RWPE1 (cell line): ENCODE data around the gene PROSER3.

Source experiments
- CTCF ChIA-PET: fragments of 350-600 bp; sonication (Branson Sonifier 250); formaldehyde crosslinking; extraction: SDS; loops from one replicate; lab custom pipeline; 2021; lab: Yijun Ruan, JAX
- POLR2A ChIA-PET: fragments of 400-600 bp; formaldehyde crosslinking; extraction: SDS; loops from one replicate; lab custom pipeline; 2020; ENCODE audit warnings: antibody characterized with exemption; ENCODE audit not compliant: low non-redundant PET; lab: Yijun Ruan, JAX
- DNase-seq: peaks from one replicate; pipeline ENCODE4 v3.0.0; 2012; ENCODE audit warnings: low spot score
- H3K27ac ChIP-seq: fragments of 450-650 bp; 2 replicates; pipeline ENCODE4 v1.5.1; 2017
- CTCF ChIP-seq: fragments of 450-650 bp; conservative IDR thresholded peaks from 2 replicates; pipeline ENCODE4 v1.5.1; 2017; ENCODE audit warnings: low read depth, mild to moderate bottlenecking

Gene PROSER3

GRCh38 chr19:35755550-35756376 lies 2.2 kb upstream of the PROSER3 start:
- CTCF ChIA-PET = no interaction called here
- TF ChIP-seq CTCF = no peak

GRCh38 chr19:35756377-35757230 lies 1.4 kb upstream of the PROSER3 start, which contains the start of gene HSPB6:
TSS of gene HSPB6 (minus strand) at chr19:35757029. CDS start at chr19:35757008, 21 bp downstream.
- ChIA-PET CTCF (no interaction called here), POLR2A (interaction anchor here (0.8 kb wide), 1 partner anchor 8 kb away, joined by 4 read pairs; the partner anchor contains the start of gene LIN37)
- DNase-seq = no peak
- no peak for TF ChIP-seq CTCF
- H3K27ac ChIP-seq = peak within 1 kb of the TSS; percentile 98

More at GRCh38 chr19:35755550-35756376, 2.2 kb upstream of the PROSER3 start:
- peak overlapping the region; percentile 98 for H3K27ac ChIP-seq
- no peak for DNase-seq
- POLR2A ChIA-PET = no interaction called here

- no peak for DNase-seq
These were observed 686 bp upstream of the PROSER3 start for GRCh38 chr19:35757231-35757748.

GRCh38 chr19:35759697-35760096 lies 1.7 kb downstream of the PROSER3 start:
- CTCF ChIA-PET = no interaction called here
- POLR2A ChIA-PET = no interaction called here
- no peak for DNase-seq
- peak overlapping the region; percentile 98 for H3K27ac ChIP-seq
- no peak for TF ChIP-seq CTCF

More at GRCh38 chr19:35757231-35757748, 686 bp upstream of the PROSER3 start:
- peak overlapping the region; percentile 98 for H3K27ac ChIP-seq
- POLR2A ChIA-PET = interaction anchor here (0.8 kb wide), 1 partner anchor 9 kb away, joined by 4 read pairs; the partner anchor contains the start of gene LIN37
- CTCF ChIA-PET = no interaction called here
- TF ChIP-seq CTCF = no peak

- no peak for DNase-seq
- ChIA-PET POLR2A (no interaction called here), CTCF (no interaction called here)
- peak overlapping the region; percentile 32 for H3K27ac ChIP-seq
- TF ChIP-seq CTCF = no peak
These were observed 2.9 kb downstream of the PROSER3 start for GRCh38 chr19:35760711-35761349.
